GM21786 (cell line): Measurements from ENCODE around the gene SENP8.

Source experiments
- ATAC-seq: cut with Tn5 transposase; IDR thresholded peaks from one replicate; pipeline ENCODE4 v1.9.1; 2021; ENCODE audit not compliant: unreplicated experiment

The SENP8 gene

GRCh38 chr15:72112805-72113204 lies 5.4 kb upstream of the SENP8 start:
- ATAC-seq, result no peak

- no peak for ATAC-seq
Observed at GRCh38 chr15:72113347-72114031, 4.7 kb upstream of the SENP8 start.

- ATAC-seq, result peak; percentile 4
Observed at GRCh38 chr15:72116731-72117485, 1.3 kb upstream of the SENP8 start.

- peak; percentile 57 for ATAC-seq
Observed at GRCh38 chr15:72117486-72118016, 652 bp upstream of the SENP8 start.

GRCh38 chr15:72124218-72124617 lies 6.0 kb downstream of the SENP8 start:
- ATAC-seq, result no peak

GRCh38 chr15:72127724-72128322 lies 9.6 kb downstream of the SENP8 start:
- ATAC-seq, result no peak

GRCh38 chr15:72128359-72128758 lies 10.2 kb downstream of the SENP8 start:
- no peak for ATAC-seq

GRCh38 chr15:72130272-72130671 lies 12.1 kb downstream of the SENP8 start:
- no peak for ATAC-seq

- ATAC-seq, result no peak
Observed at GRCh38 chr15:72131922-72132321, 13.7 kb downstream of the SENP8 start.

- no peak for ATAC-seq
Observed at GRCh38 chr15:72133211-72133610, 15.0 kb downstream of the SENP8 start.

GRCh38 chr15:72135719-72136118 lies 17.5 kb downstream of the SENP8 start:
- ATAC-seq, result no peak

- no peak for ATAC-seq
Observed at GRCh38 chr15:72136170-72137051, 18.2 kb downstream of the SENP8 start.

GRCh38 chr15:72139667-72140066 lies 21.5 kb downstream of the SENP8 start:
- no peak for ATAC-seq

- no peak for ATAC-seq
Observed at GRCh38 chr15:72140088-72140487, 21.9 kb downstream of the SENP8 start.

GRCh38 chr15:72141171-72142084 lies 23.2 kb downstream of the SENP8 start:
- peak; percentile 100 for ATAC-seq

GRCh38 chr15:72146221-72146620 lies 28.0 kb downstream of the SENP8 start:
- ATAC-seq, result no peak

- no peak for ATAC-seq
Observed at GRCh38 chr15:72146934-72147333, 28.7 kb downstream of the SENP8 start.

- ATAC-seq, result no peak
Observed at GRCh38 chr15:72147418-72147817, 29.2 kb downstream of the SENP8 start.

GRCh38 chr15:72153269-72154000 lies 35.2 kb downstream of the SENP8 start:
- ATAC-seq, result no peak
